ENCODE results near the gene PDK4. TPM values are rescaled to one million over a fixed set of nuclear protein-coding genes. Genes with fewer than 3 reads are reported as not detected.
A peak's percentile ranks its signal among the peaks of the same experiment; 100 is the strongest.

Gene PDK4
- 289 TPM for total RNA-seq
- long read RNA-seq, transcript PDK4-201 (11 exons, 3,576 nt) = major isoform, 306 of 373 reads
- long read RNA-seq, partial matches to known transcripts = 35 of 373 reads
- long read RNA-seq, other reads (novel, unspliced or antisense) = 31 of 373 reads

GRCh38 chr7:95596198-95597063, at the start of gene PDK4:
Gene PDK4 (minus strand): TSS chr7:95596516. CDS start chr7:95596293, 223 bp downstream.
- DNase-seq (peak; percentile 97), ATAC-seq (peak; percentile 89)
- intact Hi-C loops (cut with micrococcal nuclease) = loop anchor here (5.0 kb wide), 2 partner anchors 49 to 86 kb away; no protein-coding TSS in a partner anchor

GRCh38 chr7:95642173-95642572, 45.9 kb upstream of the PDK4 start:
- ATAC-seq (no peak), DNase-seq (no peak)
- intact Hi-C loops (cut with micrococcal nuclease) = no loop called here

GRCh38 chr7:95636140-95636940, 40.0 kb upstream of the PDK4 start:
- ATAC-seq (no peak), DNase-seq (no peak)
- intact Hi-C loops (cut with micrococcal nuclease) = no loop called here

- ATAC-seq = peak; percentile 24
- intact Hi-C loops (cut with micrococcal nuclease) = no loop called here
- DNase-seq = no peak
Measured at GRCh38 chr7:95632609-95633008, 36.3 kb upstream of the PDK4 start.

- ATAC-seq = no peak
Measured at GRCh38 chr7:95631527-95631926, 35.2 kb upstream of the PDK4 start.

GRCh38 chr7:95630702-95631458, 34.6 kb upstream of the PDK4 start:
- ATAC-seq = no peak
- DNase-seq = no peak
- intact Hi-C loops (cut with micrococcal nuclease) = no loop called here

More at GRCh38 chr7:95631527-95631926, 35.2 kb upstream of the PDK4 start:
- intact Hi-C loops (cut with micrococcal nuclease) = no loop called here
- DNase-seq = no peak

- ATAC-seq (peak; percentile 90), DNase-seq (no peak)
- intact Hi-C loops (cut with micrococcal nuclease) = no loop called here
Measured at GRCh38 chr7:95628831-95629439, 32.6 kb upstream of the PDK4 start.

GRCh38 chr7:95623788-95624187, 27.5 kb upstream of the PDK4 start:
- intact Hi-C loops (cut with micrococcal nuclease) = no loop called here
- DNase-seq = no peak
- no peak for ATAC-seq

- intact Hi-C loops (cut with micrococcal nuclease) = no loop called here
- ATAC-seq (no peak), DNase-seq (no peak)
Measured at GRCh38 chr7:95622859-95623258, 26.5 kb upstream of the PDK4 start.

GRCh38 chr7:95622001-95622549, 25.8 kb upstream of the PDK4 start:
- intact Hi-C loops (cut with micrococcal nuclease) = no loop called here
- DNase-seq (no peak), ATAC-seq (peak; percentile 24)

GRCh38 chr7:95621404-95621803, 25.1 kb upstream of the PDK4 start:
- DNase-seq = no peak
- ATAC-seq = no peak
- intact Hi-C loops (cut with micrococcal nuclease) = no loop called here

GRCh38 chr7:95620631-95621030, 24.3 kb upstream of the PDK4 start:
- DNase-seq (no peak), ATAC-seq (no peak)
- intact Hi-C loops (cut with micrococcal nuclease) = no loop called here

GRCh38 chr7:95619921-95620320, 23.6 kb upstream of the PDK4 start:
- DNase-seq (no peak), ATAC-seq (no peak)
- intact Hi-C loops (cut with micrococcal nuclease) = no loop called here

- DNase-seq (no peak), ATAC-seq (no peak)
- intact Hi-C loops (cut with micrococcal nuclease) = no loop called here
Measured at GRCh38 chr7:95619517-95619916, 23.2 kb upstream of the PDK4 start.

GRCh38 chr7:95614442-95614940, 18.2 kb upstream of the PDK4 start:
- no peak for DNase-seq
- intact Hi-C loops (cut with micrococcal nuclease) = no loop called here
- ATAC-seq = no peak

- intact Hi-C loops (cut with micrococcal nuclease) = no loop called here
- no peak for ATAC-seq
- no peak for DNase-seq
Measured at GRCh38 chr7:95611224-95611623, 14.9 kb upstream of the PDK4 start.

- peak; percentile 60 for ATAC-seq
- intact Hi-C loops (cut with micrococcal nuclease) = no loop called here
- peak; percentile 25 for DNase-seq
Measured at GRCh38 chr7:95609277-95609971, 13.1 kb upstream of the PDK4 start.
